Liver (tissue), 9 donors: Measurements from ENCODE around the gene CDC14A. TPM values are rescaled to one million over a fixed set of nuclear protein-coding genes. Genes with fewer than 3 reads are reported as not detected.

ENCODE experiments used
- DNase-seq: peaks from one replicate; pipeline ENCODE4 v3.0.0-alpha.2; 2017; ENCODE audit warnings: low spot score
- H3K27ac ChIP-seq, 2 donors: one replicate each; pipeline ENCODE4 v1.7.0; 2013; ENCODE audit warnings: inconsistent platforms in 2 of 2, low read length in 2 of 2, control low read depth in 1 of 2, low read depth in 1 of 2, mild to moderate bottlenecking in 1 of 2
- H3K27me3 ChIP-seq, 4 donors: one replicate each; pipeline versions ENCODE4 v1.6.1 to v1.7.0; 2013; ENCODE audit warnings: low read length in 3 of 4, inconsistent platforms in 1 of 4, mild to moderate bottlenecking in 1 of 4, moderate library complexity in 1 of 4; ENCODE audit not compliant: control insufficient read depth in 4 of 4, insufficient read depth in 4 of 4
- H3K36me3 ChIP-seq, 4 donors: one replicate each; pipeline versions ENCODE4 v1.6.1 to v1.7.0; 2013; ENCODE audit warnings: low read length in 3 of 4, mild to moderate bottlenecking in 3 of 4, low read depth in 1 of 4, moderate library complexity in 1 of 4; ENCODE audit not compliant: control insufficient read depth in 4 of 4, insufficient read depth in 3 of 4
- H3K4me1 ChIP-seq, 4 donors: one replicate each; pipeline versions ENCODE4 v1.6.1 to v1.7.0; 2013; ENCODE audit warnings: low read length in 3 of 4, mild to moderate bottlenecking in 3 of 4, moderate library complexity in 1 of 4; ENCODE audit not compliant: control insufficient read depth in 4 of 4, insufficient read depth in 4 of 4
- H3K4me3 ChIP-seq, 3 donors: one replicate each; pipeline versions ENCODE4 v1.6.1 to v1.7.0; 2013; ENCODE audit warnings: low read length in 3 of 3, control low read depth in 1 of 3, low read depth in 1 of 3, mild to moderate bottlenecking in 1 of 3
- H3K9ac ChIP-seq, 2 donors: one replicate each; pipeline ENCODE4 v1.7.0; 2013; ENCODE audit warnings: low read length in 2 of 2, mild to moderate bottlenecking in 2 of 2, moderate library complexity in 2 of 2, control low read depth in 1 of 2, low read depth in 1 of 2
- H3K9me3 ChIP-seq, 4 donors: one replicate each; pipeline versions ENCODE4 v1.6.1 to v1.7.0; 2013; ENCODE audit warnings: low read length in 3 of 4; ENCODE audit not compliant: control insufficient read depth in 4 of 4
- CTCF ChIP-seq: fragments of 150-350 bp; IDR thresholded peaks from 2 replicates; pipeline ENCODE4 v1.5.1; 2017; ENCODE audit warnings: improper control_type of control experiment, low read depth, low read length; ENCODE audit not compliant: missing input control
- EGR1 ChIP-seq, 2 donors: IDR thresholded peaks; 2 replicates each; pipeline ENCODE4 v1.6.1; 2016 to 2018; ENCODE audit warnings: antibody characterized with exemption in 2 of 2, low read depth in 2 of 2
- FOXA1 ChIP-seq: IDR thresholded peaks from 2 replicates; pipeline ENCODE4 v1.6.1; 2016; ENCODE audit warnings: antibody characterized with exemption
- FOXA2 ChIP-seq: IDR thresholded peaks from 2 replicates; pipeline ENCODE4 v1.6.1; 2016; ENCODE audit warnings: antibody characterized with exemption
- GABPA ChIP-seq, 2 donors: IDR thresholded peaks in 1 of 2; conservative IDR thresholded peaks in 1 of 2; 2 replicates each; pipeline ENCODE4 v1.6.1; 2016; ENCODE audit warnings: antibody characterized with exemption in 2 of 2, mild to moderate bottlenecking in 1 of 2, moderate library complexity in 1 of 2
- HNF4A ChIP-seq, 2 donors: conservative IDR thresholded peaks; 2 replicates each; pipeline ENCODE4 v1.6.1; 2016; ENCODE audit warnings: antibody characterized with exemption in 2 of 2, mild to moderate bottlenecking in 2 of 2
- HNF4G ChIP-seq: IDR thresholded peaks from 2 replicates; pipeline ENCODE4 v1.6.1; 2016; ENCODE audit warnings: antibody characterized with exemption
- JUND ChIP-seq, 2 donors: IDR thresholded peaks; 2 replicates each; pipeline ENCODE4 v1.6.1; 2016; ENCODE audit warnings: antibody characterized with exemption in 2 of 2
- NR2F2 ChIP-seq: IDR thresholded peaks from 2 replicates; pipeline ENCODE4 v1.6.1; 2016; ENCODE audit warnings: antibody characterized with exemption
- RAD21 ChIP-seq, 2 donors: IDR thresholded peaks; 2 replicates each; pipeline ENCODE4 v1.6.1; 2016; ENCODE audit warnings: antibody characterized with exemption in 2 of 2, mild to moderate bottlenecking in 2 of 2
- REST ChIP-seq: IDR thresholded peaks from 2 replicates; pipeline ENCODE4 v1.6.1; 2016; ENCODE audit warnings: antibody characterized with exemption, mild to moderate bottlenecking
- RXRA ChIP-seq, 2 donors: IDR thresholded peaks; 2 replicates each; pipeline ENCODE4 v1.6.1; 2017 to 2018; ENCODE audit warnings: antibody characterized with exemption in 2 of 2, mild to moderate bottlenecking in 1 of 2
- SP1 ChIP-seq: IDR thresholded peaks from 2 replicates; pipeline ENCODE4 v1.6.1; 2018; ENCODE audit warnings: antibody characterized with exemption, mild to moderate bottlenecking
- TAF1 ChIP-seq: conservative IDR thresholded peaks from 2 replicates; pipeline ENCODE4 v1.6.1; 2016; ENCODE audit warnings: antibody characterized with exemption, mild to moderate bottlenecking
- YY1 ChIP-seq: IDR thresholded peaks from 2 replicates; pipeline ENCODE4 v1.6.1; 2016; ENCODE audit warnings: antibody characterized with exemption, mild to moderate bottlenecking
- ZBTB33 ChIP-seq: IDR thresholded peaks from 2 replicates; pipeline ENCODE4 v1.6.1; 2016; ENCODE audit warnings: antibody characterized with exemption
- WGBS: extraction: QIAGEN DNeasy Blood & Tissue Kit; methylation state at CpG from one replicate; pipeline ENCODE4 v1.1.7; 2013; 5-methylcytosine and 5-hydroxymethylcytosine counted together
- polyA plus RNA-seq, 2 donors: library from polyadenylated mRNA; stranded (reverse) in 1 of 2; unstranded in 1 of 2; fragments of 200-250 nt in 1 of 2; fragments of >200 nt in 1 of 2; fragmentation: Nextera tagmentation in 1 of 2; extraction: Ambion mirVana in 1 of 2; gene quantifications; one replicate each; pipeline versions ENCODE4 v1.2.1 to v1.2.3, GENCODE V29; 2013 to 2015
- total RNA-seq, 2 donors: library from RNA; depleted of rRNA; stranded (reverse); fragments of >200 nt; gene quantifications; one replicate each; pipeline ENCODE4 v1.2.3, GENCODE V29; 2014
- TF ChIP-seq, protein P1 (sequence below): IDR thresholded peaks from 2 replicates; pipeline ENCODE4 v1.6.1; 2016; ENCODE audit warnings: antibody characterized with exemption
- TF ChIP-seq, protein P2 (sequence below): IDR thresholded peaks from 2 replicates; pipeline ENCODE4 v1.6.1; 2016; ENCODE audit warnings: antibody characterized with exemption
- donor health status: healthy.
- donor health status: healthy.
- donor health status: healthy.
- donor health status: healthy.
- donor health status: healthy.

CDC14A gene
- total and polyA plus RNA-seq, 4 donors, result 0.39 to 4.1 (median 2.6) TPM

DNA sequence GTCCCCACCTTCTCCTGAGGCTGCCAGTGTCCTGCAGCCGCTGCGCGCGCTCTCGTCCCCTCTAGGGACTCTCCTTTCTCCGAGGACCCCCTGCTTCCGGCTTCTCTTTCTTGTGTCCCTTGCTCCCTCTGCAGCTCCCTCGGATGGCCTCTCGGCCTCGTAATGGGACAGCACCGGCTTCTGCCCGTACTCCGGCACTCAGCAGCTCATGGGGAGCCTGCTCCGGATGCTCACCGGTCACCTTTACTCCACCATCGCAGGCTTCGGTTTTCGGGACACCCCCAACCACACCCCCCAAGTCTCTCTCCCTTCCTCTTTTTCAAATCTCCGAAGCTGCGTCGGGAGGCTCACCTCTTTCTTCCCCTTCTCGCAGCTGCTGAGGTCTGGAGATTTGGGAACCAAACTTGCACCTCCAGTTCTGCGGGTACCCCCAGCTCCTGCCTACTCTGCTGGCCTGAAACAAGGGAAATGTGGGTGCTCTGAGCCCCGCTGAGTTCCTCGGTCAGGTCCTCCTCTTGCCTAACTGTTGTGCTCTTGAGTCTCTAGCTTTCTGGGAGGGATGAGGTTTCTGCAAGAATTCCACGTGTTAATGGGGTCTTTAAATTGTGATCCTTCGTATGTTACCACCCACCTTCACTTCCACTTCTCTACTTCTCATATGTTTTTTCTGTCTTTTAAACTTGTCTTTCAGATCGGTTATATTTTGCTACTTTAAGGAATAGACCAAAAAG lies 930 bp downstream of the CDC14A start:
- Histone ChIP-seq H3K4me1 (peaks cover 2 to 23% (median 12%) of the 10 kb centered on the region in 4 donors), H3K4me3 (peak overlapping the region; percentile 81 to 91 (median 81)), H3K27ac (peak overlapping the region; percentile 79 to 86), H3K9me3 (no peaks in the 10 kb centered on the region), H3K36me3 (no peaks in the 10 kb centered on the region), H3K9ac (peak overlapping the region; percentile 47 to 50), H3K27me3 (no peaks in the 10 kb centered on the region)
- peak; percentile 44 for DNase-seq
- 9% methylated on average over 28 of the region's 28 CpGs for WGBS
- no peak for TF ChIP-seq YY1
- TF ChIP-seq, protein P1, sequence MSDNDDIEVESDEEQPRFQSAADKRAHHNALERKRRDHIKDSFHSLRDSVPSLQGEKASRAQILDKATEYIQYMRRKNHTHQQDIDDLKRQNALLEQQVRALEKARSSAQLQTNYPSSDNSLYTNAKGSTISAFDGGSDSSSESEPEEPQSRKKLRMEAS, result no peak
- TF ChIP-seq FOXA2, result no peak
- TF ChIP-seq EGR1 (IDR thresholded peaks at IDR 0.05; ENCODE audit: low read depth in 2 of 2), result no peak
- TF ChIP-seq HNF4G, result no peak
- TF ChIP-seq RXRA (IDR thresholded peaks at IDR 0.05), result no peak
- no peak for TF ChIP-seq NR2F2
- no peak for TF ChIP-seq GABPA (IDR thresholded peaks at IDR 0.05 in 1 of 2, conservative IDR thresholded peaks at IDR 0.05 in 1 of 2)
- TF ChIP-seq REST, result no peak
- no peak for TF ChIP-seq JUND (IDR thresholded peaks at IDR 0.05)

- H3K36me3 ChIP-seq, result no peaks in the 10 kb centered on the region
- H3K27ac ChIP-seq, result no peak overlapping the region
- H3K27me3 ChIP-seq, result no peaks in the 10 kb centered on the region
- peaks cover 2 to 23% (median 12%) of the 10 kb centered on the region in 4 donors for H3K4me1 ChIP-seq
- no peak for TF ChIP-seq FOXA1
- no peak for TF ChIP-seq ZBTB33
- TF ChIP-seq SP1, result no peak
- TF ChIP-seq CTCF, result no peak
- no peak for TF ChIP-seq TAF1
- TF ChIP-seq EGR1 (IDR thresholded peaks at IDR 0.05; ENCODE audit: low read depth in 2 of 2), result no peak
- TF ChIP-seq NR2F2, result no peak
- no peak for TF ChIP-seq HNF4G
- no peak for TF ChIP-seq HNF4A (conservative IDR thresholded peaks at IDR 0.05)
- TF ChIP-seq GABPA (IDR thresholded peaks at IDR 0.05 in 1 of 2, conservative IDR thresholded peaks at IDR 0.05 in 1 of 2), result no peak
- no peak for TF ChIP-seq YY1
- no peak for TF ChIP-seq FOXA2
- TF ChIP-seq, protein P2, sequence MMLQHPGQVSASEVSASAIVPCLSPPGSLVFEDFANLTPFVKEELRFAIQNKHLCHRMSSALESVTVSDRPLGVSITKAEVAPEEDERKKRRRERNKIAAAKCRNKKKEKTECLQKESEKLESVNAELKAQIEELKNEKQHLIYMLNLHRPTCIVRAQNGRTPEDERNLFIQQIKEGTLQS, result no peak
- TF ChIP-seq JUND (IDR thresholded peaks at IDR 0.05), result no peak
- TF ChIP-seq REST, result no peak
- no peak for TF ChIP-seq RXRA (IDR thresholded peaks at IDR 0.05)
- TF ChIP-seq, protein P1, result no peak
- TF ChIP-seq RAD21 (IDR thresholded peaks at IDR 0.05), result no peak
- H3K9ac ChIP-seq, result no peak overlapping the region
- WGBS, result 75% methylated on average over 1 of the region's 1 CpG
- DNase-seq, result no peak
- H3K9me3 ChIP-seq, result no peaks in the 10 kb centered on the region
- H3K4me3 ChIP-seq, result no peak overlapping the region
Measured at GRCh38 chr1:100353988-100354387, 1.7 kb downstream of the CDC14A start.
